ENCODE data around the gene CAVIN2. TPM values are rescaled to one million over a fixed set of nuclear protein-coding genes. Genes with fewer than 3 reads are reported as not detected.

CAVIN2 gene
- total and polyA plus RNA-seq, 8 donors = 73.6 to 129 (median 104) TPM

GRCh38 chr2:191797500-191797899, 49.4 kb downstream of the CAVIN2 start:
- Histone ChIP-seq H3K4me1 (no peaks in the 10 kb centered on the region), H3K36me3 (no peaks in the 10 kb centered on the region), H3K4me3 (no peak overlapping the region), H3K27me3 (no peaks in the 10 kb centered on the region), H3K27ac (no peak overlapping the region), H3K9me3 (no peaks in the 10 kb centered on the region)
- TF ChIP-seq CTCF (IDR thresholded peaks at IDR 0.05) = no peak
- no peak for DNase-seq
- intact Hi-C loops (cut with DNase I) = no loop called here
- no peak for ATAC-seq

- H3K4me1 ChIP-seq = no peaks in the 10 kb centered on the region
- H3K4me3 ChIP-seq = no peak overlapping the region
- H3K27ac ChIP-seq = no peak overlapping the region
- intact Hi-C loops (cut with DNase I) = no loop called here
- DNase-seq (no peak), ATAC-seq (no peak)
- H3K36me3 ChIP-seq = no peaks in the 10 kb centered on the region
- TF ChIP-seq CTCF (IDR thresholded peaks at IDR 0.05) = no peak
- H3K9me3 ChIP-seq = no peaks in the 10 kb centered on the region
- H3K27me3 ChIP-seq = no peaks in the 10 kb centered on the region
Observed at GRCh38 chr2:191795715-191796114, 51.2 kb downstream of the CAVIN2 start.

GRCh38 chr2:191791953-191792560, 54.8 kb downstream of the CAVIN2 start:
- no peak for TF ChIP-seq CTCF (IDR thresholded peaks at IDR 0.05)
- intact Hi-C loops (cut with DNase I) = no loop called here
- ATAC-seq (no peak), DNase-seq (no peak)
- H3K9me3 ChIP-seq = no peaks in the 10 kb centered on the region
- no peak overlapping the region for H3K4me3 ChIP-seq
- no peaks in the 10 kb centered on the region for H3K36me3 ChIP-seq
- no peaks in the 10 kb centered on the region for H3K27me3 ChIP-seq
- no peaks in the 10 kb centered on the region for H3K4me1 ChIP-seq
- H3K27ac ChIP-seq = no peak overlapping the region

- no peaks in the 10 kb centered on the region for H3K27me3 ChIP-seq
- ATAC-seq (peak; percentile 22), DNase-seq (no peak)
- no peak for TF ChIP-seq CTCF (IDR thresholded peaks at IDR 0.05)
- H3K4me3 ChIP-seq = no peak overlapping the region
- no peaks in the 10 kb centered on the region for H3K4me1 ChIP-seq
- no peak overlapping the region for H3K27ac ChIP-seq
- no peaks in the 10 kb centered on the region for H3K9me3 ChIP-seq
- H3K36me3 ChIP-seq = no peaks in the 10 kb centered on the region
- intact Hi-C loops (cut with DNase I) = no loop called here
Observed at GRCh38 chr2:191790737-191791136, 56.2 kb downstream of the CAVIN2 start.

GRCh38 chr2:191789796-191790195, 57.1 kb downstream of the CAVIN2 start:
- no peak for TF ChIP-seq CTCF (IDR thresholded peaks at IDR 0.05)
- Histone ChIP-seq H3K4me3 (no peak overlapping the region), H3K27ac (peak overlapping the region in 1 of 2 donors; percentile 37), H3K27me3 (no peaks in the 10 kb centered on the region), H3K9me3 (no peaks in the 10 kb centered on the region), H3K36me3 (no peaks in the 10 kb centered on the region), H3K4me1 (no peaks in the 10 kb centered on the region)
- DNase-seq (peak in 1 of 4 donors; percentile 17), ATAC-seq (peak; percentile 81)
- intact Hi-C loops (cut with DNase I) = no loop called here

Data from left lung (tissue), 10 donors.